SKM-1 treated with dmso at 0.1 percent for 144 hours (cell line): ENCODE data around the gene SORCS3.

Source experiments
- DNase-seq: peaks from one replicate; lab custom pipeline; 2025; ENCODE audit not compliant: unreplicated experiment; lab: John Stamatoyannopoulos, UW

Gene SORCS3

GRCh38 chr10:104834580-104834979 lies 193.5 kb downstream of the SORCS3 start:
- DNase-seq = no peak

DNA sequence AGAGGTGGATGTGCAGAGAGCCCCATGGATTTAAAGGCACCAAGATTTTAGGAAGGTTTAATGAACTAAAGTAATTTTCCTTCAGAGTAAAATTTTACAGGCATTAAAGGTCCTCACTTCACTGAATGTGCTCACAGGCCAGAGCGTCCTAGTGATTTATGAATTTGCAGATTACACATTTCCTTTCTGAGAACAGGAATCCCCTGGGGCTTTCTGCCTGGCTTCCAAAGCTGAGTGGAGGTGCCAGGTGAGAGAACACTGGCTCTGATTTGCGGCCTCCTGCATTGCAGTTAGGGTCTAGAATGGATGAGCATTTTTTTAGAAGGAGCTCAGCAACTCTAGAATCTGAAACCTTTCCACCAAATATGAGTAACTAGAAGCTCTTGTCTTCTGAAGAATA lies 194.3 kb downstream of the SORCS3 start:
- no peak for DNase-seq

- no peak for DNase-seq
Measured at GRCh38 chr10:104842704-104843103, 201.6 kb downstream of the SORCS3 start.

DNA sequence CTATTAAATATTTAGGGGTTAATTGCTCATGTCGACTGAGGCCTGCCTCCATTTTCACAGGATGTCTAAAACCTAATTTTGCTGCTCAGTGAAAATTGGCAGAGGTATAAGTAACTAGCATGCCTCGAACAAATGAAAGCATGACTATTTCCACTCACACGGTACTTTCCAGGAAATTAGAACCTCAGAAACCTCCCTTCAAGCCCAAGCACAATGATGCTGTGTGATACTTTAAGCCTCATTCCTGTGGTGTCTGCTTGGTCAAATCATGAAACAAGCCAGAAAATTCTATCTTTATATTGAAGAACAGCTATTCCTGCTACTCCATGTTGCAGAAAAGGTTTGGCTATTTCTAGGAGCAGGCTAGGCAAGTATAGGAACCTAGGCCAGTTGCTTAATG lies 203.0 kb downstream of the SORCS3 start:
- DNase-seq = no peak

DNA sequence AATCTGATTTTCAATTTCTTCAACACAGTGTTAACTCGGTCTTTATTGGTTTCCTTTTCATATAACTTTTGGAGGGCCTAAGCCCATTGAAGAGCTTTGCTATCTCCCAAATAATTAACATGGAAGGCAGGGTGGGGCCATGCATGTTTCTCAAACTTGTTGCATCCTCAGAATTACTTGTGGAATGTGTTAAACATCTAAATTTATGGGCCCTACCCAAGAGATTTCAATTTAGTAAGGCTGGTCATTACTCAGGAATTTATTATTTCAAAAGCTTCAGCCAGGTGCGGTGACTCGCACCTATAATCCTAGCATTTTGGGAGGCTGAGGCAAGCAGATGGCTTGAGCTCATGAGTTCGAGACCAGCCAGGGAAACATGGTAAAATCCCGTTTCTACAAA lies 208.9 kb downstream of the SORCS3 start:
- DNase-seq = no peak

DNA sequence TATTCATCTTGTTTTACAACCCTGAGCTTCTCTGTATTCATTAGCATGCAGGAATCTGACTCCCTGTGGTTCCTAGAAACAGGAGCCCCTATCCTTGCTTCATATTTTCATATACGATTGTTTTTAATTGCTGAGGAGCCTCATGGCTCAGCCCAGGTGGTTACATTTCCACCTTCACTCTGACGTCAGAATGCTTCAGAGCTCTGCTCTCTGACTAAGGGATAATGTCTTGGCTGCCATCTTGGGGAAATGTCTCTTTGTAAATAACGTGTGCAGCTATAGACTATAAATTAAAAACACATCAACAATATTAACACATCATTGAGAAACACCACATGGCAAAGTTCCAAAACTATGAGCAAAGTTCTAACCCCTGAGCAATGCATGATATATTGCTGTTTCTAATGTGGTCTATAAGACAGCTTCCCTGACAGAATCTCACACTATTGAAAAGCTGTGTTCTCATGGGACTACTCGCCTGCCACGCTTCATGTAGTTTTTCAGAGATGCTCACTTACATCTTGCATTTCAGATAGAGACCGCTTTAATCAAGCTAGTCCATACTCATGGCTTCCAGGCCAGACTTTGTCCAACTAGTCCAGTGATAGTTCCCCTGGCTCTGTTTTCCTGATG lies 227.0 kb downstream of the SORCS3 start:
- DNase-seq = no peak

GRCh38 chr10:104872691-104873090 lies 231.6 kb downstream of the SORCS3 start:
- DNase-seq = no peak

- no peak for DNase-seq
Measured at GRCh38 chr10:104873161-104873560, 232.1 kb downstream of the SORCS3 start.

- no peak for DNase-seq
Measured at GRCh38 chr10:104875561-104875960, 234.5 kb downstream of the SORCS3 start.

GRCh38 chr10:104880624-104881398 lies 239.7 kb downstream of the SORCS3 start:
- DNase-seq = no peak

DNA sequence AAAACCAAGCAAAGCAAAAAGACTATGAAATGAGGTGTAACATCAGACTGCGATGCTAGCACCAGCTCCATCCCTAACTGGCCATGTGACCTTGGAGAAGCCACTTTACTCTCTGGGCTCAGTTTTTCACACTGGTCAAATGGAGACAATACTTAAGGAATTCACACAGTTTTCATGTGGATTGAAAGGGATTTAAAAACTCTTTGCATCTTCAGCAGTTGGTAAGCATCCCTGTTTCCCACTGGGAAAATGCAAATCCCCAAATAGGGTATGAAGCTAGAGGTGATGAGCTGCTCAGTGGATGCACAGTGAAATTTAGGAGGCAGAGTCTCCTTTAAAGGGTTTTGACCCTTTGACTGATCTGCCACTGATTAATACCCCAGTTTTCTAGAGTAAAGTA lies 240.7 kb downstream of the SORCS3 start:
- no peak for DNase-seq

- DNase-seq = no peak
Measured at GRCh38 chr10:104892879-104893617, 252.0 kb downstream of the SORCS3 start.

DNA sequence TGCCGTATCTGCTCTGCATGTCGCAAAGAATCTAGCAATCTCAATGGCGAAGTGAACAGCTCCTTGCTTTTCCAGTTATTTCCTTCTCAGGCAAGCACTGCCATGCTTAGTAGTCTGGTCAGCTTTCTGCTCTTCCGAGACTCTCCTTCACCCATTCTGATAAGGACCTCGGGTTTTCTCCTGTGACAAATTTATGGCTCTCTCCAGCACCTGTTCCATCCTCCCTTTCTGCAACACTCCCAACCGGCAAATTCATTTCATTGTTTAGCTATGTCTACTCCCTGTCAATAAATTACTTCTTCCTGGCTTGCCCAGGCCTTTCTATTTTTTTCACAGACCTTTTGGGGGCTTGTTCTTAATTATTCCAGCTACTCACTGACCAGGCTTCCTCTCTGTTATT lies 252.6 kb downstream of the SORCS3 start:
- DNase-seq = no peak

DNA sequence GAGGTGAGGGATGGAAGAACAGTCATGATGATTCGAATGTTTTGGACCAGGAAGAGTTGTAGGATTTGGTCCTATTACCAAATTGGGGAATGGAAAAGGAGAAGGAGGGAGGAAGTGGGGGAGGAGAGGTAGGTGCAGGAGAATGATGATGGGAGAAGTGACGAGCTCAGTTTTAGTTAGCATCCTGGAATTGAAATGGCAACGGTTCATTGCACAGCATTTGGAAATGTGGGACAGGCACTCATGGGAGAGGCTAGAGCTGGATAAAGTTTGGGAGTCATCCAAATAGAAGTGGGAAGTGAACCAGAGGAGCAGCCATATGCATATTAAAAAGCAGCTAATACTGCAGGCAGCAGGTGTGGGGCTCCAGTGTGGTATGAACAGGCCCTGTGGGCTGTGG lies 253.6 kb downstream of the SORCS3 start:
- no peak for DNase-seq

DNA sequence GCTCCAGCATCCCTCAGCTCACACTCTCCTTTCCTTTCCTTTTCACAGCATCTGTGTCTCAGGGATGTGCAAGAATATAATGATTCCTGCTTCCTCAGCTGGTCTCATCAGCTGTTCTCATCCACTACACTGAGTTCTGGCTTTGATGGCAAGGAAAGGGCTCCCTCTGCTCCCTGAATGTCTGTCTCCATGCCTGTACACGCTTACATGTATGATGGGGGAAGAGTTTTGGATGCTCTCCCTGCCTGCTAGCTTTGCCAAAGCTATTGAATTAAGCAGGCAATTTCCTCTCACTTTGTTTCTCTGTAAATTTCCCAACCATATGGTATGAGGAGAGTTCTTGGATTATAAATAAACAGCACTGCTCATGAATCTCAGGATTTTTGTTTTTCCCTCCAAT lies 254.5 kb downstream of the SORCS3 start:
- no peak for DNase-seq

- no peak for DNase-seq
Measured at GRCh38 chr10:104895981-104896380, 254.9 kb downstream of the SORCS3 start.

- DNase-seq = no peak
Measured at GRCh38 chr10:104897696-104898095, 256.6 kb downstream of the SORCS3 start.

DNA sequence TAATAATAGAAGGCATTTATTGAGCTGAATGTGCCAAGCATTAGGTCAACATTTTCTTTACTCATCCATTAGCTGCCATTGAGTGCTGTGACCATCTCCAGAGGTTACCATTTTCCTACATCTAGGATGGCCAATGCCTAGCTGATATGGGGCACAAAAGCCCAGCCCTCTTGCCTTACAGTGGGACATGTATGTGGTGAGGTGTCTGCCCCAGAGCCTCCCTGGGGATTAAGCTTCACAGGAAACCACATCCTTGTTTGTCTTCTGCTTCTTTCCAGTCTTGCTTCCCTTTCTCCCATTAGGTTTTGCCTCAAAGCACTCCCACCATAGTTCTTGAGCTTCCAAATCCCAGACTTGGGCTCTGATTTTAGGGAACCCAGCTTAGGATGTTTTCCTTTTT lies 258.7 kb downstream of the SORCS3 start:
- no peak for DNase-seq

GRCh38 chr10:104903433-104903832 lies 262.3 kb downstream of the SORCS3 start:
- no peak for DNase-seq

- DNase-seq = no peak
Measured at GRCh38 chr10:104904753-104905323, 263.7 kb downstream of the SORCS3 start.

DNA sequence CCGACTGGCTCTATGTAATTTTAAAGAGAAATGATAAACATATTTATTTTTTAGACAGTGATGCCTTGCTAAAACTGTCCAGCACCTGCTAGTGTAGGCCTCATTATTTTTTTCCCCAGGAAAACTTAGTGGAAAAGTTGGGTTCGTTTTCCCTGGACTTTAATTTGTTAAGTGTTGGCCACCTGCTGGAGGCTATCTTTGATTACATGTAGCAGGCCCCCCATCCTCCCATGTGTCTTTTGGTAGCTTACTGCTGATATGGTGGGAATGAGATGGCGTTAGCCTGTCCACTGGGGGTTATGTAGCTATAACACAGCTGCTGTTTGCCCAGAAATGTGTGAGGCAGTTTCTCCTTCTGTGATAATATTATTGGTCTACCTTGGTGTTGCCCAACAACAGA lies 265.0 kb downstream of the SORCS3 start:
- DNase-seq = no peak

DNA sequence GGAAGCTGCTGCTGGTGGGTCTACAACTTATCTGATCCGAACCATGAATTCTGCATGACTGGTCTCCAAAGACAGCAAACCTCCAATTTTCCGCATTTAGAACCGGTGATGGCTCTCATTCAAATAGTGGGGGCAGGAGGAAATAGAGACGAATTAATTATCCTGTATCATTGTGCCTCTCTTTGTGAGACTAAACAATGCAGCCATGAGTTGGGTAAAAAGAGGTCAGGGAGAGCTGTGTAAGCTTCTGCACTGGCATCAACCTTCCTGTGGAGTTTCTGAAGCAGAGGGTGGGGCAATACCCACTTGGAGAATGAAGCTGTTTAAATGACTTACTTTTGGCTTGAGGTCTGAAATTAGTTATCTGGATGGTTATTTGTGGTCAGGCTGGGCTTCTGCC lies 266.4 kb downstream of the SORCS3 start:
- DNase-seq = no peak
